Activated T-helper 2 cell treated with anti-CD3 and anti-CD28 coated beads, Interferon-gamma antibody, Interleukin-2, Interleukin-4, amounts not matched to agents 10 μg/mL and 5 μg/mL and 100 μg/mL, durations not matched to agents 14 hours and 24 hours and 36 hours (primary cell): ENCODE data around the gene AOPEP. TPM values are rescaled to one million over a fixed set of nuclear protein-coding genes. Genes with fewer than 3 reads are reported as not detected.

Source experiments
- DNase-seq: peaks from one replicate; pipeline ENCODE4 v3.0.0; 2021; ENCODE audit warnings: low spot score
- H3K27ac Mint-ChIP-seq: one replicate; pipeline ENCODE4 v1.8.0; 2021; ENCODE audit warnings: mixed read lengths
- H3K27me3 Mint-ChIP-seq: one replicate; pipeline ENCODE4 v1.8.0; 2021; ENCODE audit warnings: low read depth, mixed read lengths
- H3K36me3 Mint-ChIP-seq: one replicate; pipeline ENCODE4 v1.8.0; 2021; ENCODE audit warnings: low read depth, mixed read lengths
- H3K4me1 Mint-ChIP-seq: one replicate; pipeline ENCODE4 v1.8.0; 2021; ENCODE audit warnings: low read depth, mixed read lengths
- H3K4me3 Mint-ChIP-seq: one replicate; pipeline ENCODE4 v1.8.0; 2021; ENCODE audit warnings: low read depth, mild to moderate bottlenecking, moderate library complexity, mixed read lengths
- H3K9me3 Mint-ChIP-seq: one replicate; pipeline ENCODE4 v1.8.0; 2021; ENCODE audit warnings: mixed read lengths
- intact Hi-C: fragments of 100-400 bp; cut with micrococcal nuclease; formaldehyde crosslinking; loops from one replicate; pipeline ENCODE4 v1.15.1; 2023
- total RNA-seq: library from RNA; stranded (reverse); gene quantifications from 2 replicates; pipeline ENCODE4 v1.2.3, GENCODE V29; 2022

Gene AOPEP
- total RNA-seq, 1 donor from 2014 or later = 24.6 TPM

DNA sequence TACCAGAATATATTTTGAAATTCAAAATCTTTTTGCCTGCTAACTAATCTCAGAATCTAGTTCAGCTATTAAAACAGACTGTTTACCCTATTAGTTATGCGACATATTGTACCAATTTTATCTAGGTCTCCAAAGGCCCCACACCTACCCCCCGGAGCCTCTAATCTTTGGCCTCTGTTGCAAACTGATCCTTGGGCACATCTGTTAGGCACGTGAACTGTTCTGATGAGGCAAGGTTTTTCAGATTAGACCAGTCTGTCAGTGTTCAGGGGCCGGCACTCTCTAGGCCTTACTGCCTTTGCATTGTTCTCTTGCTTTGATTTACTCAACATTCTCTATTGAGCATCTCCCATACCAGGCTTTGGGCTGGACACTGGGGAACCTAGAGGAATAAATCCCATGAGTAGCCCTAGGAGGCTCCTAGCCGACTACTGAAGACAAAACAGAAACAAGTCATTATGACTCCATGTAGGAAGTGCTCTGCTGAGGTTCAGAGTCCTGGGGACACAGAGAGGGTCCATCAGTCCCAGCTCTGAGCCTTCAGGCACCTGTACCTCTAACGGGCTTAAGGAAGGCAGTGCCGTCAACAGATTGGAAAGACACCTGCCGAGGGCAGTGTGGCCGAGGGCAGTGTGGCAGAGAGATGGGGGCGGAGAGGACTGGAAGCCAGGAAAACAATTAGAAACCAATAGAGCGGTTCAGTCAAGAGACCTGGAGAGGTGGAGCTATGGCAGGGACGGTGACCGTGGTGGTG is 245.1 kb downstream of the AOPEP start:
- H3K4me3 Mint-ChIP-seq = no peak overlapping the region
- intact Hi-C loops = no loop called here
- H3K27me3 Mint-ChIP-seq = no peaks in the 10 kb centered on the region
- no peak for DNase-seq
- no peaks in the 10 kb centered on the region for H3K9me3 Mint-ChIP-seq
- no peaks in the 10 kb centered on the region for H3K4me1 Mint-ChIP-seq
- H3K27ac Mint-ChIP-seq = no peak overlapping the region
- H3K36me3 Mint-ChIP-seq = no peaks in the 10 kb centered on the region

DNA sequence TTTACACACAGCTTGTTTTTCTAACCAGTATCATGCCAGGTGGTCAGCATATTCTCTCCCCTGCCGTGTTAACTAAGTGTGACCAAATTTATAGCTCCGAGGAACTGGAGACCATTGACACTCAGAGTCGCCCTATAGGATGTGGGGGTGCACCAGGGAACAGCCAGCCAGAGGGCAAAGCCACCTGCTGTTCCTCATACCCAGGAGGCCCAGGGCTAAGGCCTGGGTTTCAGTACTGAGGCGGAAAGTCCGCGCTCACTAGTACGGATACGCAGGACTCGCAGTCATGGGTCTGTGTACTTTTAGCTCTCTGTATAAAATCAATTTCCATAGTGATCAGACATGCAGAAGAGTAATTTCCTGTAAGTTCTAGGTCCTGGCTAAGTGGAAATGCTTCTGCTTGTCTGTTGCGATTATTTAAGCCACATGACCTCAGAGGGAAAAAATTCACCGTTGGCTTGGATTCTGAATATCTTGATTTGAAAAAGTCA is 247.0 kb downstream of the AOPEP start:
- DNase-seq = no peak
- H3K4me3 Mint-ChIP-seq = no peak overlapping the region
- no peaks in the 10 kb centered on the region for H3K36me3 Mint-ChIP-seq
- intact Hi-C loops = no loop called here
- no peaks in the 10 kb centered on the region for H3K4me1 Mint-ChIP-seq
- no peaks in the 10 kb centered on the region for H3K27me3 Mint-ChIP-seq
- no peaks in the 10 kb centered on the region for H3K9me3 Mint-ChIP-seq
- H3K27ac Mint-ChIP-seq = no peak overlapping the region

DNA sequence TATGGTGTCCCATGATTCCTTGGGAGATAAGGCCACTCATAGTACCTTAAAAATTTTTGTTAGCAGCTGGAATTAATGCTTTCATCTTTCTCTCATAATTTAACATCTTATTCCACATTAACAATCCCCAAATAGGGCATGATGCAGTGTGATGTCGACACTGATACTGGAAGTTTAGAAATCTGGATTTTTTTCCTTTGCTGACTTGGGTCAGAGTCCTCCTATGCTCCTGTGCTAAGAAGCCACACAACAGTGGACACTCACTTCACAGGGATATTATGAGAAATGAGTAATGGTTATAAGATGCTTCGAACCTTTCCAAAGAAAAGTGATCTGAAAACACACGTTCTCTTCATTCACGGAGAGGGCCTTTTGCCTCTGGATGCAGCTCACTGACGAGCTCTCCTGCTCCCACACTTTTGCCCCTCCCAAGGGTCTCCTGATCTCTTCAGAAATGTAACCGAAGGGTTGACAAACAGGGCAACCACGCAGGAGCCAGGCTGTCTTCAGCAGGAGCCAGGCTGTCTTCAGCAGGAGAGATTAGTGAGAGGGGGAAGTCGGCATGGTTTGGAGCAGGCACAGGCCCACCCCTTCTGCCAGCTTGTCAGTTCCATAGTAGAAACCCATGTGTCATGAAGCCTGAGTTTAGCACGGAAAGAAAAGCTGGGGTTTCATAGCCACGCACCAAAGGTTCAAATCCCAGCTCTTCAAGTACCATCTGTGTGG is 247.8 kb downstream of the AOPEP start:
- Mint-ChIP-seq H3K27me3 (no peaks in the 10 kb centered on the region), H3K9me3 (no peaks in the 10 kb centered on the region), H3K4me1 (no peaks in the 10 kb centered on the region), H3K27ac (no peak overlapping the region), H3K36me3 (no peaks in the 10 kb centered on the region), H3K4me3 (no peak overlapping the region)
- no peak for DNase-seq
- intact Hi-C loops = no loop called here

DNA sequence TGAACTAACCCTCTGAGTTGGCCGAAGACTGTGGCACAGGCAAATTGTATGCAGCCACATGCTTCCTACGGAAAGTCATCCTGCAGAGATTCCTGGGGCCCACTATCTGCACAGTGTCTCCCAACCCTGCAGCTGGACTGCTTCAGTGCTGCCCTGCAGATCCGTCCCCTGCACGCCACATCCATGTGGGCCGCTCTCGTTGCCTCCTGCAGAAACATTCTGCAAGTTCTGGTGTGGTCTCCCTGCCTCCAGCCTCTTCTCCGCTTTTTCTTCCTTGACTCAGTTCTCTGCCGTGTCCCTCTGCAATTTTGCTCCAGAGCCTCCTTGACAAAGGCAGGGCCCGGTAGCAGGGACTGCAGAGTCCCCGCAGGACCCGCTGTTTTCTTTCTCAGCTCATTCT is 249.0 kb downstream of the AOPEP start:
- no peaks in the 10 kb centered on the region for H3K9me3 Mint-ChIP-seq
- intact Hi-C loops = no loop called here
- H3K4me3 Mint-ChIP-seq = no peak overlapping the region
- no peak overlapping the region for H3K27ac Mint-ChIP-seq
- no peak for DNase-seq
- no peaks in the 10 kb centered on the region for H3K4me1 Mint-ChIP-seq
- no peaks in the 10 kb centered on the region for H3K36me3 Mint-ChIP-seq
- no peaks in the 10 kb centered on the region for H3K27me3 Mint-ChIP-seq

DNA sequence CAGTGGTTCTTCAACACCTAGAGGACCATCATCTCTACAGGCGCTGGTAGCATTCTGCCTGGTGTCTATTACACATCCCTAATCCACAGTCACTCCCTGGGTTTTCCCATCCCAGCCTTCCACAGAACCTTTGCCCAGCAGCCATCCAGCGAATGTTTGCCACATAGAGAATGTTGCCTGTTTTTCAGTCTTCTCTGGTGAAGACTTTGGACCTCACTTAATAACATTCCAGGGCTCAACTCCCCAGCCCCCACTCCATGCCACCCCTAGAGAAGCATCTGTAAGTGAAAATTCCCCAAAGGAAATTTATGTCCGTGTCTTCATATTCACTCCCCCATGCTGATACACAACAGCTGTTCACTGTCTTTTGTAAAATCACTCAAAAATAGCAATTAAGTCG is 249.6 kb downstream of the AOPEP start:
- Mint-ChIP-seq H3K27ac (no peak overlapping the region), H3K4me3 (no peak overlapping the region), H3K4me1 (no peaks in the 10 kb centered on the region), H3K36me3 (no peaks in the 10 kb centered on the region), H3K9me3 (no peaks in the 10 kb centered on the region), H3K27me3 (no peaks in the 10 kb centered on the region)
- DNase-seq = no peak
- intact Hi-C loops = no loop called here

DNA sequence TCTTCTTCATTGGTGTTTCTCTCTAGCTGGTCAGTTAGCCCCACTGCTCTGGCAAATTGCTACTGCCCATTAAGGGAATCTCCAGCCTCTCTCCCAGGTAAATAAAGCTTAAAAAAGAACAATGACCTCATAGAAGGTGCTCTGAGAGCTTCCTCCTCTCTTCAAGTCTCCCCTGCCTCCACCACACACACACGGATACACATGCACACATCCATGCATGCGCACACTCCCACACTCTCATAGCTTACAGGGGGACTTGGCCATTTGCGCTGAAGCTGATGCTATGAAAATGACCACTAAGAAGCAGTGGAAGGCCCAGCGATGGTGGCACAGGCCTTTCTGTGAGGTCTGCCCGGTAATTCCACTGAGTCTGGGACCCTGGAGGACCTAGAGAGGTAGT is 250.9 kb downstream of the AOPEP start:
- intact Hi-C loops = no loop called here
- H3K27me3 Mint-ChIP-seq = no peaks in the 10 kb centered on the region
- H3K4me1 Mint-ChIP-seq = peaks cover 3% of the 10 kb centered on the region
- H3K9me3 Mint-ChIP-seq = no peaks in the 10 kb centered on the region
- H3K36me3 Mint-ChIP-seq = no peaks in the 10 kb centered on the region
- DNase-seq = no peak
- H3K27ac Mint-ChIP-seq = no peak overlapping the region
- H3K4me3 Mint-ChIP-seq = no peak overlapping the region

DNA sequence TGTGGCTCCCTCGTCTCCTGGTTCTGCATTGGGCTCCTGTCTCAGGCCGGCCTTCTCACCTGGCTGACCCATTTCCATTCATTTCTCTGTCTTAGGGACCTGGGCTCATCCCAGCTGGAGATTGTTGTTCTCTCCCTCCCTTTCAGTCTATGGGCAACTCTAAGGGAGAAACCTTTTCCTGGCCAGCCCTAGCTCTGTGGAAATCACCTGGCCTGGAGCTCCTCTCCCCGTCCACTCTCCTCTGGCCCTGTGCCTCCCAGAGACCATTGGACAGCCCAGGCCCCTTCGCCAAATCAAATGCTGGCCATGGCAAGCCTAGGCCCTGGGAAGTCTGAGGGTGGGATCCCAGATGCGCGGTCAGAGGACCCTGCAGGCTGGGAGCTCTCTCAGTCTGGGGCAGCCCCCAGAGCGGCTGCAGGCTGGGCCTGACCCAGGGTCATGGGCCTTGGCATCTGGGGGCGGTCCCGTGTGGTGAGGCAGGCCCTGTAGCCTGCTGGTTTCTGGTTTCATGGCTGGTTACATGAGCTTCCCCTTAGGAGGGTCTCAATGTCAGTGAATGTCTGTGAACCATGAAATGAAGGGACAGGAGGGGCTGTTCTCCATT is 253.5 kb downstream of the AOPEP start:
- H3K9me3 Mint-ChIP-seq = no peaks in the 10 kb centered on the region
- no peak overlapping the region for H3K27ac Mint-ChIP-seq
- intact Hi-C loops = no loop called here
- no peak overlapping the region for H3K4me3 Mint-ChIP-seq
- no peaks in the 10 kb centered on the region for H3K36me3 Mint-ChIP-seq
- H3K27me3 Mint-ChIP-seq = no peaks in the 10 kb centered on the region
- H3K4me1 Mint-ChIP-seq = peaks cover 3% of the 10 kb centered on the region
- DNase-seq = no peak

DNA sequence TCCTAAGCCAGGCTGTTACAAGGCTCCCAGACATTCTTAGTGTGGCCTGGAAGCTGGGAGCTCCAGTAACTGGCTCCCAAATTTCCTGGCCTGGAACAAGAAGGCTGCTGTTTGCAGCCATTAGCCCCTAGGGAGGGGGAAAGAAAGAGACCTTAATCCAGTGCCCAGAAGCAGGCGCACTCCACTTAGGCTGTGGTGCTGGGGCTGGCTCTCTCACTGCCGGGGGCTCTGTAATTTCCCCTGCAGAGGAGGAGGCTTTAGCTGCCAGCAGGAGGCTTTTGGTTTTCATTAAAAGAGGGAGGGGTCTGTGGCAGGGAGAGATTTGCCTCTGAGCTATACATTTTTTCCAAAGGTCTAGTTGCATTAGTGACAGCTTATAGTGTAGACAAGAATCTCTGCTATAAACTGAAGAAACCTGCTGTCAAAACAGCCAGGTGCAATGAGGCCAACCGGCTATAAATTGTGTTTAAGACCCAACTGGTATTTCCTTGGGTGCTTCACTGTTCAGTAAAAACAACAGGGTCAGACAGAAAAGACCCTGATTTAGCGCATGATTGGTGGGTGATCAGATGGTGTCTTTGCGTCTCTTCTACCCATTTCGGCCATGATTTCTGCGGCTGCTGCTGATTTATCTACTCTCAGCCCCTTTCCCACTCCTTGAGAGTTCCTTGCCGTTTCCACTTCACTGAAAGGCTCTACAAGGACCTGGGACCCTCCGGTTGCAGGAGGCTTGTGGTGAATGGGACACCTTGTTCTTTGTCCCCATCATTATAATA is 254.6 kb downstream of the AOPEP start:
- DNase-seq = no peak
- Mint-ChIP-seq H3K9me3 (no peaks in the 10 kb centered on the region), H3K27ac (no peak overlapping the region), H3K27me3 (no peaks in the 10 kb centered on the region), H3K4me3 (no peak overlapping the region), H3K4me1 (peaks cover 3% of the 10 kb centered on the region), H3K36me3 (no peaks in the 10 kb centered on the region)
- intact Hi-C loops = no loop called here

DNA sequence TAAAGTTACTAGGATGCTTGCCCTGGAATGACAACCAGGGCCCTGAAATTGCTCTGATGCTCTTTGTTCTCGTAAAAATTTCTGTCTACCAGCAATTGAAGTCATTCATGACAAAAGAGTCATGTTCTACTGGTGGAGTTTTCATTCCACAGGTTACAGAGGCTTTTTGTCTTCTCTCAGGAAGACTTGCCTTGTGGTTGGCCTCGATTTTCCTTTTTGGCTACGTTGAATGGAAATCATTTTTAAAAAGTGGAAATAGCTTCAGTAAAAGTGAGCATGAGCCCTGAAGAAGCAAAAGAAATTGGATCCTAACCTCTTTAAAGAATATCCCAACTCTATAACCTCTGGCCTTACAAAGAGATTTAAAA is 255.2 kb downstream of the AOPEP start:
- no peak for DNase-seq
- Mint-ChIP-seq H3K36me3 (no peaks in the 10 kb centered on the region), H3K9me3 (no peaks in the 10 kb centered on the region), H3K4me1 (peaks cover 3% of the 10 kb centered on the region), H3K27ac (no peak overlapping the region), H3K4me3 (no peak overlapping the region), H3K27me3 (no peaks in the 10 kb centered on the region)
- intact Hi-C loops = no loop called here

DNA sequence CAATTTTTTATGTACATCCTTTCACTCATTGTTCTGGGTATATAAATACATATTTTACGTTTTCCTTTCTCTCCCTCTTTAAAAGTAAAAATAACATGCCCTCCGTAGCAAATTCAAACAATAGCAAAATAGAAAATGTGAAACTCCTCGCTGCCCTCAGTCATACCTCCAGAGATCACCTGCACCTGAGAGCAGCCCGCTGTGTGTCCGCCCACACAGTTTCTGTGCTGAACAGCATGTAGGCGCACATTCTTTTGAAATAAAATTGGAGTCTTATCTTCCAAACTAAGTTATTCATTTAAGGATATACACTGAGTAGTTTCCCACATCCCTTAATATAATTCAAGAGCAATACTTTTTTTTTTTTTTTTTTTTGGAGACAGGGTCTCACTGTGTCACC is 255.7 kb downstream of the AOPEP start:
- H3K9me3 Mint-ChIP-seq = no peaks in the 10 kb centered on the region
- H3K27ac Mint-ChIP-seq = no peak overlapping the region
- peaks cover 3% of the 10 kb centered on the region for H3K4me1 Mint-ChIP-seq
- no peaks in the 10 kb centered on the region for H3K36me3 Mint-ChIP-seq
- DNase-seq = no peak
- no peak overlapping the region for H3K4me3 Mint-ChIP-seq
- intact Hi-C loops = no loop called here
- no peaks in the 10 kb centered on the region for H3K27me3 Mint-ChIP-seq

DNA sequence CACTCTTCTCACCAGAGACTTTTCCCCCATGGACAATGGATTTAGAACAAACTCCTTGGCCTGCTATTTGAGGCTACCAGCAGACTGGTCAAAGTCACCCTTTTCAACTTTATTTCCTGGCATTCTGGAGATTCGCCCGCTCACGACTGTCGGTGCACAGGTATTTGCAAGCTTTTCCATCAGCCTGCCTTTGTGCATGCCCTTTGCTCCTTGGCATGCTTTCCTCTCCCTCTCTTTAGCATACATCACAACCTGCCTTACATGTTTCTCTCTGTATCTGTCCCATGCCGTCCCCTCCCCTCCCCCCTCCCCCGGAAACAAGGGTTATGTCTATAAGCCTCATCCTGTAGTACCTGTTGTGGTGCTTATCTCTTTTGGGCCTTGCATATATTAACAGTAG is 257.1 kb downstream of the AOPEP start:
- H3K27me3 Mint-ChIP-seq = no peaks in the 10 kb centered on the region
- H3K36me3 Mint-ChIP-seq = no peaks in the 10 kb centered on the region
- no peak overlapping the region for H3K4me3 Mint-ChIP-seq
- intact Hi-C loops = no loop called here
- no peak overlapping the region for H3K27ac Mint-ChIP-seq
- peaks cover 3% of the 10 kb centered on the region for H3K4me1 Mint-ChIP-seq
- H3K9me3 Mint-ChIP-seq = no peaks in the 10 kb centered on the region
- DNase-seq = no peak

DNA sequence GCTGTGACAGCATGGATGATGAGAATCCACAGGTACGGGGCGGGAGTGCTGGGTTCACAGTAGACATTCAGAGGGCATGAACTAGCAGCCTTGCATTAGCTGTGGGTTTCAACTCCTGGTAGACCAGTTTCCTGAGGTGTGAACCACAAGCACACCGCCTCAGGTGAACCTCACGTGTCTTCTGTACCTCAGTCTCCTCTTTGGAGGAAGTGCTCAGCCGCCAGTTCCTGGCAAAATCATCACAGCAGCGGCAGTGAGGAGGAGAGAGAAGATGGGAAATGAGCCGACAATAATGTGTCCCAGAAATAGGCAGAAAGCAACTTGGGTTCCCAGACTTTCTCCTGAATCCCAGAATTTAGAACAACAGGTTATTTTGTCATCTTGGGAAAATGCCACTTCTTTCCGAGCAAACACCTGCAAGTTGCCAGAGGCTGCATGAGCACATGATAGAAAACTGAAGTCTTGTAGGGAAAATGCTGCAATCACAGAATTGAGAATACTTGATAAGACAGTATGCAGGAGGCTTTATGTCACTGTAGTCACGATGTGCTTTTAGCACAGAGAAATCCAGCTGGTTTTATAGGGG is 258.5 kb downstream of the AOPEP start:
- no peak for DNase-seq
- H3K36me3 Mint-ChIP-seq = no peaks in the 10 kb centered on the region
- intact Hi-C loops = no loop called here
- no peak overlapping the region for H3K27ac Mint-ChIP-seq
- no peak overlapping the region for H3K4me3 Mint-ChIP-seq
- no peaks in the 10 kb centered on the region for H3K9me3 Mint-ChIP-seq
- no peaks in the 10 kb centered on the region for H3K27me3 Mint-ChIP-seq
- peaks cover 3% of the 10 kb centered on the region for H3K4me1 Mint-ChIP-seq
